NCI-H1105 treated with DMSO at 0.1 percent for 48 hours (cell line): ENCODE results near the gene DCP1B.
"Not testable (repeated sequence)": the region's sequence is repeated elsewhere in the genome, so short reads cannot be mapped to it uniquely, and the experiment has no call there.

ENCODE experiments used
- DNase-seq: peaks from one replicate; lab custom pipeline; 2025; lab: John Stamatoyannopoulos, UW

DCP1B gene

GRCh38 chr12:1977109-1977508, 27.1 kb downstream of the DCP1B start:
- DNase-seq: no peak

DNA sequence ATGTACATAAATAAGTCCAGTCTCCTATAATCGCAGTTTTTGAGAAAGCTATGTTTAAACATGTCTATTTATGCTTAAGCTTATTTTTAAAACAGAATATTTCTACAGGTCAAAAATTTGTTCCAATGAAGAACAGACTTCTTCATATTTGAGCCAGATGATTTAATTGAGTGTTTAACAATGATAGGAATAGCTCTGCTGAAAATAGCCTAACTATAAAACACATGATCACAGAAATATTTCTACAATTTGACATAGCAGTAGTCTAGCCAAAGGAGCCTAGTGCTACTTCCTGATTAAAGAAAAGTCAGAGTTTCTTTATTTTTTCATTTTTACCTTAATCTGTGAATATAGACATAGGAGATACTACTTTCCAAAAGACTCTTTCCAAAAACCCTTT, 29.4 kb downstream of the DCP1B start:
- no peak for DNase-seq

GRCh38 chr12:1972856-1973317, 31.4 kb downstream of the DCP1B start:
- DNase-seq: no peak

DNA sequence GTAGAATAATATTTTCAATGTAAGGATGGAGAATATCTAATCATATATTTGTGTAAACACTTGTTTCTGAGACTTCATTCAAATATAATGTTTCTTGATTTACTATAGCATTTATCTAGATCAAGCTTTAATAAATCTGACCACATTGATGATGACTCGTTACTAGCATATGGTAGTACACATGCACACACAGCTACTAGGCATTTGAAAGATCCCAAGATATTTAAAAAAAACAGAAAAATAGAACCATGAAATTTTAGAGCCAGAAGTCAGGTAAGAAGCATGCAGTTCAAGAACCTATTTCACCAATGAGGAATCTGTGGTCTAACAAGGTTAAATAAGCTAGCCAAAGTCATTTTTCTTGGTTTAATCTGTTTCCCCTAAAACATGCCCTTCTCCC, 32.0 kb downstream of the DCP1B start:
- DNase-seq: no peak

DNA sequence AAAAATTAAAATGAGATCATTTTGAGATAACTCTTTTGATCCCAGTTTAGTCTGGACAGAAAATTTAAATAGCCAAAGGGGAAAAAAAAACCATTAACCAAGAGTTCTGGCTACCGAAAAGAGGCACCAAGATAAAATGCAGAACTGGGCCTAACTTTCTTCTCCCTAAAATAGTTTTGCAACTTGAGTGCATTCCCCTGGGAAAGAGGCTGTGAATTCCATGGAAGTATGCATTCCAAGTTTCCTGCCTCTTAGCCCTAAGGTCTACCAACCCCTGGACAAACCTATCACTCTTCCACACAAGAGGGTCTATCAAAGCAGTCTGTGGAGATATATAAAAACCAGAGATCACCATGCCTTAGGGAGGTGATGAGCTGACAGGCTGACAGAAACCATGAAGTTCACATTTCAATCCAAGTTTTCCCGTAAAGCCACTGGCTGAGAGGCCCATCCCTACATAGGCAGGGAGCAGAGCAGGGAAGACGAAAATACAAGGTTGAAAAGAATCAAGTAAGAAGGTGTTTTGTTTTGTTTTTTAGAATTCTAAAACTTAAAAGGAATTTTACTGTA, 33.8 kb downstream of the DCP1B start:
- no peak for DNase-seq

DNA sequence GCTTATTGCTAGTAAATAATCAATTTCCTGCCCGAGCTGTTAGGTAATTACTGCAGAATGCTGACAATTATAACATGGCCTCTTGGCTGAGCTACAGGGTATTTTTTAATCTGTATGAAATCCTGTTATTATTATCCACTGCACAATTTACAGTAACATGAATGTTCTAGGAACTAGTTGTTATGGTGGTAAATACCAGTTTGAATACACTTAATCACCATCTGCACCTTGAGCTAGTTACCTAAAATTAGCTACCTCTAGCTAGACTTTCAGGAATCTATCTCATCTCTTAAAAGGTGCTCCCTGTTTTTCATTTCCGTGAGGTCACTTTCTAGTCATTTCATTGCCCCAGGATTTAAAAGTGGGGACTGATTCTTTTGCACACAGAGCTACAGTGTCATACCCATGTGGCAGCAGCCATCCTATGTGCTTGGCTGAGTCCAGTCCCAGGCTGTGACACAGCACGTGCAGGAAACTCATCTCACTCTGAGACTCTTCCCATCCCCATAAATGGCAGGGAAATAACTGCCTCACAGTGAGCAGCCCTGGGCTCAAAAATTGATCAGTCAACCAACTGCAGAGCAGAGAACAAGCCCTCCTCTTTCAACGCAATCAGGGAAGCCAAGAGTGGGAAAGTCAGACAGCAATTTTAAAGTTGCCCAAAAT, 37.6 kb downstream of the DCP1B start:
- no peak for DNase-seq

GRCh38 chr12:1965916-1966315, 38.3 kb downstream of the DCP1B start:
- no peak for DNase-seq

DNA sequence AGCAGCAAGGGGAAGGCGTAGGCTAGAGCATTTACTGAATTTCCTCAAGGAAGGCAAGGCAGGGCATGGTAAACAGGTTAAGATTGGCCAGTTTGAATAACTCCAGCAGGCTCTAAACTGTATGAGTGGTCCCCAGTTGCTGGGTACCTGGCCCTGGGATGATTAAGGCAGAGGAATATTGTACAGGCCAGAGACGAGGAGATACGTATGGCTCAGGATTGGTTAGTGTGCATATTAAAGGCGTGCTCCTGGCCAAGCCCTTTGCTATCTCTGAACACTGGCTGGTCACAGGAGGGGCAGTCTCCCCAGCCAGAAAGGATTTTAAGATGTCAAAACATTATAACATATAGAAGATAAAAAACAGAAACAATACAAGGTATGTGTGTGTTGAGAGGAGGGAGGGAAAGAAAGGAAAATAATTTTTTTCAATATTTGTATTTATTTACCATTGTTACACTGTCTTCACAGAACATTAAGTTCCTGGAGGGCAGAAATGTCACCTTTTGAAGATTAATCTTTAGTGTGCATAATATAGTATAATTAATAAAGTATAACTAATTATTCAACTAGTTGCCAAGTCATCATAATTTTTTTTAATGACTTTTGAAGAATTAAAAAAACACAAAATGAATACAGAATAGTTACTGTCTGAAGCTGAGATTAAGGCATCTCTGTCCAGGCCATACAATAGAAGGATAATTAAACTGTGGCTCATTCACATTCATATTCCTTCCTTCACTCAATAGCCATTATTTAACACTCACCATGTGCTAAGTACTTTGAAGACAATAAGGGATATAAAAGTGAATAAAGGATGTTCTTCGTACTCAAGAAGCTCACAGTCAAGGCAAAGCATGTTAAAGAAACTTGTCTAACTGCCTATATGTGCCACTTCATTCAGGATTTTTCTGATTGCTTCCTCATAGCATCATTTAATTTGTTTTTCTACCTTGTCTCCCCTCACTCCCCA, 41.9 kb downstream of the DCP1B start:
- no peak for DNase-seq

DNA sequence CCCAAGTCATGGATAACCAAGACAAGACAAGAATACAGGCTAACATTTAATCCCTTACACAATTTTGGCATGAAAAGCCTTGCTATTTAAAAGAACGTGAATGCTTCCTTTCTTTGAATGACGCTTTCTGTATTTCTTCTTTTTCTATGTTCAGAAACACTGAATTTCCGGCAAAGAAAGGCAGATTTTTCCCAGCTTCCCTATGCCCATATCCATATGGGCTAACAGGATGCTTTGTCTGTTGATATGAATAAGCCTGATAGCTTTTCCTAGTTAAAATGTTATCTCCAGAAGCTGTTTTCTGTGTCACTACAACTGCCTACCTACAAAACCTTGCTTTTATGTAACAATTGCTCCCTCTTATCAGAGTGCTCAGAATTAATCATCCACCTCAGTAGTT, 47.5 kb downstream of the DCP1B start:
- no peak for DNase-seq

GRCh38 chr12:1949771-1950470, 54.3 kb downstream of the DCP1B start:
- no peak for DNase-seq

DNA sequence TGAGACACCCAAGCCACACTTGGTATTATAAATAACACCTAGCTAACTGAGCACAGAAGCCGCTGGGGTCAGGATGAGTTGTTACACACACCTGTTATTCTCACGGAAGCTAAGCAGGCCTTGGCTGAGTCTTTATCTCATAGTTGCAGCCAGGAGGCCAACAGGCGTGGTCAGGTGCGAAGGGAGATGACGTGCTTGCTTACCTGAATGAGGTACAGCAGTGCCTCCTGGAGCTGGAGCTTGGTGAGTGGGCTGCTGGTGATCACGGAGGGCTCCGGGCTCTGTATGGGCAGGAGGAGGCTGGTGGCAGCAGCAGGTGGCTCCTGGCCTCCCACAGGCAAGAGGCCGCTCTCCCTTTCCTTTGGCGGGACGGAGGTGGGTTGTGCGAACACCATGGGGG, 55.4 kb downstream of the DCP1B start:
- DNase-seq: no peak

DNA sequence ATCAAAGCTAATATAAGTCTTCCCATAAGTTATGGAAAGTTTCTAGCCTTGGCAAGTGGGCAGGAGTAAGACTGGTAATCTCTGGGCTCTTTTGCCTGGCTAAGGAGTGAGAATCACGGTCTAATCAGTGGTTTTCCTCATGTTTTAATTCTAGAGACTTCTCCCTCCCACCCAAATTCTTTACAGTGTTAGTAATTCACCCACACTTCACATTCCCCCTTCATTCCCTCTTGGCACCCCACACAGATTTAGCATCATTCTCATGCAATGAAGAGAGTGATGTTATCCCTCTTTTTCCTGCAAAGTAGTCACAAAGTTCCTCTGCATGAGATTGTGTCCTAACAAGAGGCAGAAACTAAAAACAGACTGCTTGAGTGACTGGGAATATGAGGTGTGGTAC, 57.2 kb downstream of the DCP1B start:
- no peak for DNase-seq

GRCh38 chr12:1946296-1946695, 58.0 kb downstream of the DCP1B start:
- DNase-seq: no peak

- not testable (repeated sequence) for DNase-seq
Observed at GRCh38 chr12:1945502-1945901, 58.8 kb downstream of the DCP1B start.

GRCh38 chr12:1939801-1940607, 64.3 kb downstream of the DCP1B start:
- DNase-seq: peak; percentile 66

- DNase-seq: no peak
Observed at GRCh38 chr12:1939331-1939730, 64.9 kb downstream of the DCP1B start.

- no peak for DNase-seq
Observed at GRCh38 chr12:1937481-1938224, 66.6 kb downstream of the DCP1B start.

- peak; percentile 76 for DNase-seq
Observed at GRCh38 chr12:1936406-1937320, 67.6 kb downstream of the DCP1B start.

DNA sequence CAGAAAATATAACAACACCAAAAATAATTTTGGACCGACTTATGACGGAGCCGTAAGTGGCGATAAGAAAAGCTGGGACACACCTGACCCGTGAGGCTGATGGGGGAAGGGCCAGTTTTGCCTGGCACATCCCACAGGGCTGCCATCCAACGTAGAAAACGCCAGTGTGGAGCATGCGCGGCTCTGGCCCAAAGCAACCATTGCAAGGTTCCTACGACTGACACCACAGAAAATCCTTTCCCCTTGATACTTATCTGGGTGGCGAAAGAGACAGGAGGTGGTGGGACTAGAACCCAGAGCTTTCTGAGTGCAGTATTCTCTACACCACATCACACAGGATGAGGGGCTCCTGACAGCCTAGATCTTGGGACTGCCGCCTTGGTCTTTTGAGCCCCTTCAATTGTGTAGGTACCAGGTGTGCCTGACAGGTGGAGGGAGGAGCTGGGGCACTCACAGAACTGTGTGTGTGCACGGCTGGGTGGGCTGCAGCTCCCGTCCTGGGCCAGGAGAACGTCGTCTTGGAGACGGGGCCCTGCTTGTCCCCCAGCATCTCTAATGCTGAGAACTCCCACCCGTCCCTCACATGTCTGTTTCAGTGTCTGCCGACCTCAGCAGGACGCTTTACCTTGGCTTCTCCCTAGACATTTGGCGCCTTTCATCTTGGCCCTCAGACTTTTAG, 68.4 kb downstream of the DCP1B start:
- DNase-seq: no peak
